Hepatocyte (in vitro differentiated cells): ENCODE measurements around the gene BTN1A1. TPM values are rescaled to one million over a fixed set of nuclear protein-coding genes. Genes with fewer than 3 reads are reported as not detected.

Source experiments
- DNase-seq: peaks from one replicate; pipeline ENCODE4 v3.0.0-alpha.2; 2016; ENCODE audit warnings: low spot score
- H2AFZ ChIP-seq: fragments of 200-600 bp; sonication (generic); 2 replicates; pipeline ENCODE4 v1.6.0; 2016; ENCODE audit warnings: antibody characterized with exemption, mild to moderate bottlenecking
- H3K27ac ChIP-seq: fragments of 200-600 bp; sonication (generic); 2 replicates; pipeline ENCODE4 v1.5.1; 2016; ENCODE audit warnings: mild to moderate bottlenecking
- H3K27me3 ChIP-seq: fragments of 200-600 bp; sonication (generic); 2 replicates; pipeline ENCODE4 v1.6.1; 2016
- H3K36me3 ChIP-seq: fragments of 200-600 bp; sonication (generic); replicated peaks from 2 replicates; pipeline ENCODE4 v1.5.1; 2016; ENCODE audit warnings: low read depth; ENCODE audit not compliant: insufficient read depth
- H3K4me1 ChIP-seq: fragments of 200-600 bp; sonication (generic); 2 replicates; pipeline ENCODE4 v1.5.1; 2016; ENCODE audit warnings: mild to moderate bottlenecking, moderate library complexity; ENCODE audit not compliant: insufficient read depth
- H3K4me2 ChIP-seq: fragments of 200-600 bp; sonication (generic); 2 replicates; pipeline ENCODE4 v1.6.0; 2016
- H3K4me3 ChIP-seq: fragments of 200-600 bp; sonication (generic); 2 replicates; pipeline ENCODE4 v1.5.1; 2016; ENCODE audit warnings: mild to moderate bottlenecking
- H3K79me2 ChIP-seq: fragments of 200-600 bp; sonication (generic); 2 replicates; pipeline ENCODE4 v1.6.0; 2017; ENCODE audit warnings: mild to moderate bottlenecking
- H3K9me2 ChIP-seq: fragments of 200-600 bp; sonication (generic); replicated peaks from 2 replicates; pipeline ENCODE4 v1.6.0; 2017; ENCODE audit warnings: mild to moderate bottlenecking; ENCODE audit not compliant: insufficient read depth
- H3K9me3 ChIP-seq: fragments of 200-600 bp; sonication (generic); 2 replicates; pipeline ENCODE4 v1.5.1; 2016; ENCODE audit warnings: low read depth, mild to moderate bottlenecking
- H4K20me1 ChIP-seq: fragments of 200-600 bp; sonication (generic); 2 replicates; pipeline ENCODE4 v1.6.0; 2016; ENCODE audit warnings: mild to moderate bottlenecking; ENCODE audit not compliant: insufficient read depth, poor library complexity, severe bottlenecking
- CTCF ChIP-seq: fragments of 200-600 bp; sonication (generic); IDR thresholded peaks from 2 replicates; pipeline ENCODE4 v1.5.1; 2016; ENCODE audit warnings: antibody characterized with exemption, mild to moderate bottlenecking; ENCODE audit not compliant: poor library complexity
- EZH2 ChIP-seq: fragments of 200-600 bp; sonication (generic); IDR thresholded peaks from 2 replicates; pipeline ENCODE4 v1.6.1; 2016; ENCODE audit warnings: antibody characterized with exemption, mild to moderate bottlenecking, borderline replicate concordance
- EZH2phosphoT487 ChIP-seq: fragments of 200-600 bp; sonication (generic); IDR thresholded peaks from one replicate; pipeline ENCODE4 v1.6.1; 2018; ENCODE audit warnings: antibody characterized with exemption, mild to moderate bottlenecking, low read depth, moderate library complexity; ENCODE audit not compliant: unreplicated experiment, severe bottlenecking
- WGBS: methylation state at CpG from one replicate; pipeline ENCODE4 v1.1.6; 2016; ENCODE audit warnings: low lambda C conversion rate; ENCODE audit errors: missing lambda C conversion rate; 5-methylcytosine and 5-hydroxymethylcytosine counted together
- polyA plus RNA-seq: library from polyadenylated mRNA; unstranded; fragments of >200 nt; fragmentation: Nextera tagmentation; extraction: Ambion mirVana; gene quantifications from 2 replicates; pipeline ENCODE4 v1.2.1, GENCODE V29; 2016
- total RNA-seq: library from RNA; depleted of rRNA; stranded (reverse); fragments of >200 nt; gene quantifications from 2 replicates; pipeline ENCODE4 v1.2.3, GENCODE V29; 2014

Gene BTN1A1
- total and polyA plus RNA-seq, 2 experiments from 2014 or later, result 0.59 to 0.60 TPM

- DNase-seq, result no peak
- no peaks in the 10 kb centered on the region for H3K9me2 ChIP-seq
- no peaks in the 10 kb centered on the region for H3K27me3 ChIP-seq
- no peak overlapping the region for H3K27ac ChIP-seq
- no peaks in the 10 kb centered on the region for H3K36me3 ChIP-seq
- H4K20me1 ChIP-seq, result no peaks in the 10 kb centered on the region
- TF ChIP-seq EZH2, result no peak
- TF ChIP-seq EZH2phosphoT487, result no peak
- TF ChIP-seq CTCF, result no peak
- H2AFZ ChIP-seq, result no peak overlapping the region
- H3K4me1 ChIP-seq, result peaks cover 16% of the 10 kb centered on the region
- no peaks in the 10 kb centered on the region for H3K79me2 ChIP-seq
- 42% methylated on average over 3 of the region's 3 CpGs for WGBS
- no peak overlapping the region for H3K4me2 ChIP-seq
- no peak overlapping the region for H3K4me3 ChIP-seq
- no peaks in the 10 kb centered on the region for H3K9me3 ChIP-seq
Measured at GRCh38 chr6:26478985-26479278, 21.2 kb upstream of the BTN1A1 start.

- Histone ChIP-seq H2AFZ (no peak overlapping the region), H3K79me2 (no peaks in the 10 kb centered on the region), H3K9me2 (no peaks in the 10 kb centered on the region), H3K27me3 (no peaks in the 10 kb centered on the region), H4K20me1 (no peaks in the 10 kb centered on the region), H3K36me3 (no peaks in the 10 kb centered on the region), H3K9me3 (no peaks in the 10 kb centered on the region), H3K4me2 (no peak overlapping the region), H3K27ac (no peak overlapping the region), H3K4me1 (no peaks in the 10 kb centered on the region), H3K4me3 (no peak overlapping the region)
- DNase-seq, result no peak
- TF ChIP-seq EZH2phosphoT487 (no peak), CTCF (no peak), EZH2 (no peak)
- WGBS, result 93% methylated on average over 4 of the region's 4 CpGs
Measured at GRCh38 chr6:26482338-26482737, 17.8 kb upstream of the BTN1A1 start.

- H3K79me2 ChIP-seq, result no peaks in the 10 kb centered on the region
- no peaks in the 10 kb centered on the region for H3K9me3 ChIP-seq
- no peaks in the 10 kb centered on the region for H4K20me1 ChIP-seq
- DNase-seq, result no peak
- no peak overlapping the region for H2AFZ ChIP-seq
- H3K9me2 ChIP-seq, result no peaks in the 10 kb centered on the region
- no peaks in the 10 kb centered on the region for H3K36me3 ChIP-seq
- TF ChIP-seq EZH2phosphoT487 (no peak), EZH2 (no peak), CTCF (no peak)
- H3K4me2 ChIP-seq, result no peak overlapping the region
- H3K27ac ChIP-seq, result no peak overlapping the region
- H3K27me3 ChIP-seq, result no peaks in the 10 kb centered on the region
- no peaks in the 10 kb centered on the region for H3K4me1 ChIP-seq
- 95% methylated on average over 3 of the region's 3 CpGs for WGBS
- no peak overlapping the region for H3K4me3 ChIP-seq
Measured at GRCh38 chr6:26483727-26484126, 16.4 kb upstream of the BTN1A1 start.

GRCh38 chr6:26484161-26484560 lies 15.9 kb upstream of the BTN1A1 start:
- Histone ChIP-seq H3K9me3 (no peaks in the 10 kb centered on the region), H3K79me2 (no peaks in the 10 kb centered on the region), H3K27ac (no peak overlapping the region), H3K36me3 (no peaks in the 10 kb centered on the region), H4K20me1 (no peaks in the 10 kb centered on the region), H3K4me2 (no peak overlapping the region), H3K9me2 (no peaks in the 10 kb centered on the region), H3K27me3 (no peaks in the 10 kb centered on the region), H3K4me1 (no peaks in the 10 kb centered on the region), H2AFZ (no peak overlapping the region), H3K4me3 (no peak overlapping the region)
- 79% methylated on average over 2 of the region's 2 CpGs for WGBS
- TF ChIP-seq EZH2phosphoT487, result no peak
- no peak for TF ChIP-seq EZH2
- TF ChIP-seq CTCF, result no peak
- DNase-seq, result no peak
